A673 (cell line): Measurements from ENCODE around the gene CHAMP1.
"Not testable (repeated sequence)": the region's sequence is repeated elsewhere in the genome, so short reads cannot be mapped to it uniquely, and the experiment has no call there.

ENCODE experiments used
- CTCF ChIP-seq: fragments of 300-800, 200-600 bp; sonication (generic); conservative IDR thresholded peaks from 2 replicates; pipeline ENCODE4 v1.5.1; 2017; ENCODE audit warnings: low read depth, mild to moderate bottlenecking, antibody characterized with exemption, low read length, moderate library complexity, mixed read lengths
- EZH2 ChIP-seq: fragments of 200-600 bp; sonication (generic); IDR thresholded peaks from 2 replicates; pipeline ENCODE4 v1.6.1; 2017; ENCODE audit warnings: borderline replicate concordance, low read depth, mild to moderate bottlenecking, mixed read lengths, antibody characterized with exemption, low read length; ENCODE audit not compliant: poor library complexity, severe bottlenecking

GRCh38 chr13:114353382-114353781 is 39.1 kb downstream of the CHAMP1 start:
- TF ChIP-seq CTCF, EZH2: not testable (repeated sequence)
